HG03460 (cell line): ENCODE measurements around the gene CAT.

Experiments
- ATAC-seq: cut with Tn5 transposase; IDR thresholded peaks from one replicate; pipeline ENCODE4 v1.9.1; 2021; ENCODE audit not compliant: unreplicated experiment

CAT gene

GRCh38 chr11:34458525-34458924 lies 19.8 kb downstream of the CAT start:
- ATAC-seq, result no peak

- ATAC-seq, result no peak
These were observed 20.9 kb downstream of the CAT start for GRCh38 chr11:34459507-34460162.

GRCh38 chr11:34460278-34460677 lies 21.5 kb downstream of the CAT start:
- ATAC-seq, result no peak

- ATAC-seq, result no peak
These were observed 22.5 kb downstream of the CAT start for GRCh38 chr11:34461215-34461614.

- no peak for ATAC-seq
These were observed 25.9 kb downstream of the CAT start for GRCh38 chr11:34464591-34465051.

- ATAC-seq, result no peak
These were observed 28.2 kb downstream of the CAT start for GRCh38 chr11:34466802-34467488.

GRCh38 chr11:34468209-34468841 lies 29.6 kb downstream of the CAT start:
- ATAC-seq, result no peak

- no peak for ATAC-seq
These were observed 35.0 kb downstream of the CAT start for GRCh38 chr11:34473603-34474169.

GRCh38 chr11:34475656-34476055 lies 36.9 kb downstream of the CAT start:
- ATAC-seq, result no peak

GRCh38 chr11:34476849-34477248 lies 38.1 kb downstream of the CAT start:
- ATAC-seq, result no peak

GRCh38 chr11:34478845-34479663 lies 40.3 kb downstream of the CAT start:
- ATAC-seq, result no peak

GRCh38 chr11:34480314-34480713 lies 41.6 kb downstream of the CAT start:
- no peak for ATAC-seq

- no peak for ATAC-seq
These were observed 42.6 kb downstream of the CAT start for GRCh38 chr11:34481307-34481706.

- no peak for ATAC-seq
These were observed 44.6 kb downstream of the CAT start for GRCh38 chr11:34483106-34483874.

- ATAC-seq, result no peak
These were observed 48.7 kb downstream of the CAT start for GRCh38 chr11:34487430-34487829.

GRCh38 chr11:34488855-34489557 lies 50.3 kb downstream of the CAT start:
- ATAC-seq, result no peak

- no peak for ATAC-seq
These were observed 51.6 kb downstream of the CAT start for GRCh38 chr11:34490304-34490703.

GRCh38 chr11:34492806-34493414 lies 54.2 kb downstream of the CAT start:
- ATAC-seq, result no peak

GRCh38 chr11:34493468-34493867 lies 54.7 kb downstream of the CAT start:
- ATAC-seq, result no peak
